ENCODE measurements around the gene RARG. TPM values are rescaled to one million over a fixed set of nuclear protein-coding genes. Genes with fewer than 3 reads are reported as not detected.
A peak's percentile ranks its signal among the peaks of the same experiment; 100 is the strongest.

Gene RARG
- polyA plus RNA-seq, 1 donor (not counting 4 experiments of a cell fraction or from before 2014, with no cell fraction given) = 26.4 TPM

- Histone ChIP-seq H3K4me3 (ENCODE audit: control insufficient read depth in 2 of 3, extremely low read depth in 1 of 3, insufficient read depth in 2 of 3, low read depth in 1 of 3, low read length in 3 of 3) (peak overlapping the region; percentile 31 to 83 (median 56)), H3K4me1 (ENCODE audit: control insufficient read depth, extremely low read depth, insufficient read depth, low read length) (peaks cover 48% of the 10 kb centered on the region)
Observed at GRCh38 chr12:53230108-53230845, 1.7 kb downstream of the RARG start.

GRCh38 chr12:53229454-53229853 is 2.6 kb downstream of the RARG start:
- Histone ChIP-seq H3K4me1 (ENCODE audit: control insufficient read depth, extremely low read depth, insufficient read depth, low read length) (peaks cover 56% of the 10 kb centered on the region), H3K4me3 (ENCODE audit: control insufficient read depth in 2 of 3, extremely low read depth in 1 of 3, insufficient read depth in 2 of 3, low read depth in 1 of 3, low read length in 3 of 3) (no peak overlapping the region)

More at GRCh38 chr12:53230108-53230845, 1.7 kb downstream of the RARG start:
- Histone ChIP-seq H3K36me3 (ENCODE audit: control insufficient read depth in 2 of 2, extremely low read depth in 1 of 2, insufficient read depth in 2 of 2, low read length in 2 of 2) (peaks cover 2 to 3% of the 10 kb centered on the region in 2 experiments), H3K9me1 (ENCODE audit: control insufficient read depth, extremely low read depth, insufficient read depth, low read length) (no peaks in the 10 kb centered on the region), H4K20me1 (ENCODE audit: control insufficient read depth, extremely low read depth, insufficient read depth, low read length) (no peaks in the 10 kb centered on the region), H3K27ac (ENCODE audit: control insufficient read depth, insufficient read depth, low read length) (peak overlapping the region; percentile 19), H2AFZ (ENCODE audit: control insufficient read depth, low read length) (no peak overlapping the region), H3K9me3 (ENCODE audit: control insufficient read depth, low read depth, low read length) (no peaks in the 10 kb centered on the region), H3K27me3 (ENCODE audit: control insufficient read depth, extremely low read depth, insufficient read depth, low read length) (no peaks in the 10 kb centered on the region), H3K4me2 (ENCODE audit: control insufficient read depth, extremely low read depth, insufficient read depth, low read depth, low read length) (peak overlapping the region; percentile 80), H3K79me2 (ENCODE audit: control insufficient read depth, insufficient read depth, low read length) (peaks cover 6% of the 10 kb centered on the region), H3K9ac (ENCODE audit: control insufficient read depth, extremely low read depth, insufficient read depth, low read length) (no peak overlapping the region)
- no peak for TF ChIP-seq CTCF (optimal IDR thresholded peaks at IDR 0.05 in 1 of 3, IDR thresholded peaks at IDR 0.05 in 1 of 3, conservative IDR thresholded peaks at IDR 0.05 in 1 of 3; ENCODE audit: extremely low read depth in 1 of 3, insufficient read depth in 2 of 3, low read length in 3 of 3)
- TF ChIP-seq EZH2 (IDR thresholded peaks at IDR 0.05; ENCODE audit: low read length) = no peak
- dilution Hi-C loops (cut with MboI; ENCODE audit: extremely low pct_ligation_motif_present, low sequenced_read_pairs) = no loop called here
- DNase-seq (ENCODE audit: low read depth, low spot score) (no peak), FAIRE-seq (no peak)

More at GRCh38 chr12:53229454-53229853, 2.6 kb downstream of the RARG start:
- no peaks in the 10 kb centered on the region for H3K9me3 ChIP-seq (ENCODE audit: control insufficient read depth, low read depth, low read length)
- peaks cover 6% of the 10 kb centered on the region for H3K79me2 ChIP-seq (ENCODE audit: control insufficient read depth, insufficient read depth, low read length)
- H4K20me1 ChIP-seq (ENCODE audit: control insufficient read depth, extremely low read depth, insufficient read depth, low read length) = no peaks in the 10 kb centered on the region
- DNase-seq (ENCODE audit: low read depth, low spot score) (no peak), FAIRE-seq (no peak)
- TF ChIP-seq CTCF (optimal IDR thresholded peaks at IDR 0.05 in 1 of 3, IDR thresholded peaks at IDR 0.05 in 1 of 3, conservative IDR thresholded peaks at IDR 0.05 in 1 of 3; ENCODE audit: extremely low read depth in 1 of 3, insufficient read depth in 2 of 3, low read length in 3 of 3) (no peak), EZH2 (IDR thresholded peaks at IDR 0.05; ENCODE audit: low read length) (no peak)
- H3K36me3 ChIP-seq (ENCODE audit: control insufficient read depth in 2 of 2, extremely low read depth in 1 of 2, insufficient read depth in 2 of 2, low read length in 2 of 2) = peaks cover 2 to 3% of the 10 kb centered on the region in 2 experiments
- H3K9me1 ChIP-seq (ENCODE audit: control insufficient read depth, extremely low read depth, insufficient read depth, low read length) = no peaks in the 10 kb centered on the region
- no peak overlapping the region for H3K9ac ChIP-seq (ENCODE audit: control insufficient read depth, extremely low read depth, insufficient read depth, low read length)
- dilution Hi-C loops (cut with MboI; ENCODE audit: extremely low pct_ligation_motif_present, low sequenced_read_pairs) = no loop called here
- peak overlapping the region; percentile 55 for H3K4me2 ChIP-seq (ENCODE audit: control insufficient read depth, extremely low read depth, insufficient read depth, low read depth, low read length)
- H3K27ac ChIP-seq (ENCODE audit: control insufficient read depth, insufficient read depth, low read length) = no peak overlapping the region
- H3K27me3 ChIP-seq (ENCODE audit: control insufficient read depth, extremely low read depth, insufficient read depth, low read length) = no peaks in the 10 kb centered on the region
- H2AFZ ChIP-seq (ENCODE audit: control insufficient read depth, low read length) = no peak overlapping the region
